HG02678 (cell line): ENCODE data around the gene COQ8A.

Experiments used
- ATAC-seq: cut with Tn5 transposase; IDR thresholded peaks from one replicate; pipeline ENCODE4 v1.9.1; 2021; ENCODE audit warnings: mild to moderate bottlenecking, moderate library complexity; ENCODE audit not compliant: unreplicated experiment

COQ8A gene

DNA sequence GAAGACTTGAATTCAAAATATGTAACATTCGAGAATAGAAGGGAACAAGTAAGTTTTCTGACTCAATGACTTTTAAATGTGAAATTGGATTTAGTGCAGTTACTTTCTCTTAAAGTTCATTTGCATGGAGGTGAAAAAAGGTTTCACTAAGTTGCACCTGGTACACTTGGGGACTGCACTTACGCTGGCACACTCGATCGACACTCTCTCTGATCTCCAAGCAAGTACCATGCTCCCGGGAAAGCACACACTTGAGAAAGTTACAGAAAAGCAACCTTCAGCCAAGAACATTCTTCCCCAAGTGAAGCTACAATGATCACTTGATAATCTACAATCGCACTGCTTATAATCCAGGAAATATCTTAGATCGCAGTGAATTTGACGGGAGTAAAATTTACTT is 63.1 kb downstream of the COQ8A start:
- ATAC-seq = no peak

GRCh38 chr1:227004796-227005195 is 64.7 kb downstream of the COQ8A start:
- no peak for ATAC-seq

GRCh38 chr1:227006226-227006796 is 66.2 kb downstream of the COQ8A start:
- ATAC-seq = no peak

DNA sequence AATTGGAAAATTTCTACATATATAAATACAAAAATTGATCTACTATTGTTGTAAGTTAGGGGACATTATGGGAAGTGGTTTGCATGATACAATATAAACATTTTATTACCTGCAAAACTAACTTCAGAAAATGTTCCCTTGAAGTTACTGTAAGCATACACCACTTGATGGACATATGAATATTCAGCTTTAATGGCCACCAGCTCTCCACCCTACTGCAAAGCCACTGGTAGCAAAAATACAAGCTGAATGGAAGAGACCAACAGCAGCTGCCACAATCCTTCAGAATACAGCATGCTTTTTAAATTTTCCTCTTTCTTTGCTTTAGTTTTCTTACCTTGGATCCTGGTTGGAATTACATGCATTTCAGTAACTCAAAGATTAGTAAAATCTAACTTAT is 69.8 kb downstream of the COQ8A start:
- no peak for ATAC-seq

DNA sequence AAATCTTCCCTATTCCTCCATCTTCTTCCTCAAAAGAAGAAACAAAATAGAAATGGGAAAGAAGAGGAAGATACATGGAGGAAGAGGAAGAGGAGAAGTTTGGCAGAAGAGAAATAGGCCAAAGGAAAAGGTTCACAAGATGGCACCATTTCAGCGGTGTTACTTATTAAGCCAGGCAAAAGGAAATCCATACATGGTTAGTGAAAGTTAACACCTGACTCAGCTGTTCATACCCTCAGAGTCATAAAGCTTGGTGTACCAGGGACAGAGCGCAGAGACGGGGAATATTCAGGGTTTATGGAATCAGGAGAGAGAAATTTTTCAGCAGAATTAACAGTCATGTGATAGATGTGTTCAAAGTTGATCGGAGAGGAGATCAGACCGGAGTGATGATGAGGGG is 70.6 kb downstream of the COQ8A start:
- no peak for ATAC-seq

- ATAC-seq = no peak
Measured at GRCh38 chr1:227016990-227017389, 76.9 kb downstream of the COQ8A start.

GRCh38 chr1:227032396-227032795 is 92.3 kb downstream of the COQ8A start:
- no peak for ATAC-seq

- no peak for ATAC-seq
Measured at GRCh38 chr1:227033880-227034279, 93.8 kb downstream of the COQ8A start.

DNA sequence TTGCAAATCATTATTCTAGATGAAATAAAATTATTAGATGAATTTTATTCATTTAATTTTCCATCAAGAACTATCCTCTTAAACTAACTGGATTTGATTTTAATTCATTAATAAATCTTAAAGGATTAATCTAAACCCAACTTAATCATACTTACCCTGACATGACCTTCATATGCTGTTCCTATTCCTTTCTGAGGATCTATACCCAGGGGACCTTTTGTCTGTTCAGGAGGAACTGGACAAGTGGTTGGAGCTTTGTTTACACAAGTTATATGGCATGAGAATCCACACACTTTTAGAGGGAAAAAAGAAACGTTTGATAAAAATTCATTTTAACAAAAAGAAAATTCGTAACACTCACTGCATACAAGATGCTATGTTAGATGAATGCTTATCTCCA is 95.2 kb downstream of the COQ8A start:
- no peak for ATAC-seq

DNA sequence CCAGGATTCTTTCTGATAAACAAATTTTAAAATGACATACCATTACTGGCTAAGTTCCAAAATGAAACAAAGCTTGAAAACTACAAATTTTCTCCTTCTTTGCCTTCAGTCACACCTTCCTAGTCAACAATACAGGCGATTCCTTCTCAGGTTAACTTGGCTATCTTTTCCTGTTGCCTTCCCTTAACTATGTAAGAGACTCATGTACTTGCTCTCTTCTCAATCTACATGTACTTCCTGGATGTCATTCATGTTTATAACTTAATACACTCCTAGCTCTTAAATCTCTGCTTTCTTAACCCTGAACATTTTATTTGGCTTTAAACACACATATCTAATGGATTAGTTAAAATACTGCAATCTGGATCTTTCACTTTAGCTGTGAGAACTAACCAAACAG is 97.0 kb downstream of the COQ8A start:
- ATAC-seq = no peak
